Neuron (in vitro differentiated cells): ENCODE data around the gene SLC66A2.

ENCODE experiments used
- H2AFZ ChIP-seq: one replicate; pipeline ENCODE4 v1.6.1; 2013; ENCODE audit warnings: low read depth, mild to moderate bottlenecking, inconsistent platforms, low read length, moderate library complexity
- H3K27me3 ChIP-seq: one replicate; pipeline ENCODE4 v1.6.1; 2013; ENCODE audit warnings: low read length; ENCODE audit not compliant: insufficient read depth
- H3K36me3 ChIP-seq: one replicate; pipeline ENCODE4 v1.6.1; 2013; ENCODE audit warnings: low read length; ENCODE audit not compliant: insufficient read depth
- H3K4me1 ChIP-seq: one replicate; pipeline ENCODE4 v1.6.1; 2013; ENCODE audit warnings: low read length; ENCODE audit not compliant: insufficient read depth
- H3K4me3 ChIP-seq: 2 replicates; pipeline ENCODE4 v1.5.1; 2013; ENCODE audit warnings: mild to moderate bottlenecking, low read length, moderate library complexity
- H3K9me3 ChIP-seq: one replicate; pipeline ENCODE4 v1.6.1; 2013; ENCODE audit warnings: low read length

Gene SLC66A2

GRCh38 chr18:79853303-79853992, 98.0 kb downstream of the SLC66A2 start:
- Histone ChIP-seq H3K36me3 (no peaks in the 10 kb centered on the region), H3K4me1 (no peaks in the 10 kb centered on the region), H3K9me3 (no peaks in the 10 kb centered on the region), H3K4me3 (no peak overlapping the region), H3K27me3 (no peaks in the 10 kb centered on the region), H2AFZ (no peak overlapping the region)

DNA sequence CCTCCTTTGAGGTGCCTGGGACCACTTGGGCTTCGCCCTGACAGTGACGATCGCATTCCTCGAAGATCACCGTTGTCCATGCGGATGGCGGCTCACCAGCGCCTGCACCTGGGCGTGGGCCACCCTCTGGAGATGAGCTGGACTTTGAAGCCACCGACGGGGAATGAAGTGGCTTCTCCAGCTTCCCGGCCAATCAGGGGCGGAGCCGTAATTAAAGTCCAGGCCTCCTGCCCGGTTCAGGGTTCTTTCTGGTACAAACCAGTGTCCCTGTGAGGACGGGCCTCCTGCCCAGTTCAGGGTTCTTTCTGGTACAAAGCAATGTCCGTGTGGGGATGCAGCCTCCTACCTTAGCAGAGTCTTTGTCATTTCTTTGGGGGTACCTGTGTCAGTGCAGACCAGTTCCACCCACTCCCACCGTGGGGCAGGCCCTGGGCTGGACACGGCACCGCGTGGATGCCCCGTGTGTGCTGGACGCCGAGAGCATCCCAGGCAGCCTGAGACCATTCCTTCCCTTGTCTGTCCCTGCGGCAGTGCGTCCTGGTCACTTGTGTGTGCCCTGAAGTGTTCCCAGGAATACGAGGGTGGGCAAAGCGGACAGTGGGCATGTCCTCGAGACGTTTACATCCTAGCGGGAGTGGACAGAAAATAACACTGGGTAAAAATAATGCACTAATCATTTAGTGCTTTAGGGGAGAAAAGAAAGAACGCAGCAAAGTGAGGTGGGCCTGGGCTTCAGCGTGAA, 98.7 kb downstream of the SLC66A2 start:
- Histone ChIP-seq H3K4me3 (no peak overlapping the region), H3K9me3 (no peaks in the 10 kb centered on the region), H3K36me3 (no peaks in the 10 kb centered on the region), H3K27me3 (no peaks in the 10 kb centered on the region), H2AFZ (no peak overlapping the region), H3K4me1 (no peaks in the 10 kb centered on the region)
